NCI-H128 (cell line): ENCODE results near the gene MASP1.

Experiments used
- DNase-seq: peaks from one replicate; lab custom pipeline; 2025; ENCODE audit not compliant: unreplicated experiment; lab: John Stamatoyannopoulos, UW

The MASP1 gene

GRCh38 chr3:187295316-187296034 is 3.9 kb upstream of the MASP1 start:
- DNase-seq: no peak

GRCh38 chr3:187293516-187294430 is 2.2 kb upstream of the MASP1 start:
- DNase-seq: no peak

GRCh38 chr3:187292631-187293515 is 1.3 kb upstream of the MASP1 start:
- no peak for DNase-seq

GRCh38 chr3:187292181-187292580 is 644 bp upstream of the MASP1 start:
- DNase-seq: no peak

GRCh38 chr3:187291001-187291511 is 481 bp downstream of the MASP1 start:
- no peak for DNase-seq

GRCh38 chr3:187290503-187290902 is 1.0 kb downstream of the MASP1 start:
- DNase-seq: no peak

- DNase-seq: no peak
Observed at GRCh38 chr3:187288855-187289605, 2.5 kb downstream of the MASP1 start.

GRCh38 chr3:187288131-187288854 is 3.2 kb downstream of the MASP1 start:
- DNase-seq: no peak

GRCh38 chr3:187287256-187287655 is 4.3 kb downstream of the MASP1 start:
- no peak for DNase-seq

- DNase-seq: no peak
Observed at GRCh38 chr3:187286467-187287059, 5.0 kb downstream of the MASP1 start.

GRCh38 chr3:187281191-187281714 is 10.3 kb downstream of the MASP1 start:
- DNase-seq: no peak

GRCh38 chr3:187280644-187281043 is 10.9 kb downstream of the MASP1 start:
- DNase-seq: no peak

- DNase-seq: no peak
Observed at GRCh38 chr3:187277129-187277462, 14.4 kb downstream of the MASP1 start.

- no peak for DNase-seq
Observed at GRCh38 chr3:187276397-187277128, 15.0 kb downstream of the MASP1 start.

GRCh38 chr3:187274977-187275338 is 16.6 kb downstream of the MASP1 start:
- no peak for DNase-seq

GRCh38 chr3:187274315-187274976 is 17.1 kb downstream of the MASP1 start:
- no peak for DNase-seq

- no peak for DNase-seq
Observed at GRCh38 chr3:187271582-187271981, 20.0 kb downstream of the MASP1 start.

- no peak for DNase-seq
Observed at GRCh38 chr3:187269486-187269885, 22.1 kb downstream of the MASP1 start.
